HG03025 (cell line): ENCODE data around the gene AASDH.

Experiments
- ATAC-seq: cut with Tn5 transposase; IDR thresholded peaks from one replicate; pipeline ENCODE4 v1.9.1; 2021; ENCODE audit warnings: mild to moderate bottlenecking, moderate library complexity; ENCODE audit not compliant: unreplicated experiment, low FRiP score

AASDH gene

DNA sequence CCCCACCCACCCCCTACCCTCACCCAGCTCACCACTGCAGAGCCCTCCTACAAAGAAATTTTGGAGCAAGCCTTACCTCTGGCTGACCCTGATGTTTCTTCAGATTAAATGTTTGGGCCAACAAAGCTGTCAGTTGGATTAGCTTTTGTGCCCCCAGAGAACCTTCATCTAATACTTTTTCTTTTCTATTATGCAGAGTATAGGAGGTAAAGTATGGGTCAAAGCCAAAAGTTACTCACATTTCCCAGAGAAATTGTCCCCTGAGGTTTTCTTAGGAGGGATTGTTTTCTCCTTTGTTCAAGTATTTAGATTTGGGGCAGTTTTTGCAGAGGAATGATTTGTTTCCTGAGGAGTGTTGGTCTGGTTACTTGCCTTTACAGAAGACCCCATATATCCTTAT is 69.5 kb downstream of the AASDH start:
- no peak for ATAC-seq

DNA sequence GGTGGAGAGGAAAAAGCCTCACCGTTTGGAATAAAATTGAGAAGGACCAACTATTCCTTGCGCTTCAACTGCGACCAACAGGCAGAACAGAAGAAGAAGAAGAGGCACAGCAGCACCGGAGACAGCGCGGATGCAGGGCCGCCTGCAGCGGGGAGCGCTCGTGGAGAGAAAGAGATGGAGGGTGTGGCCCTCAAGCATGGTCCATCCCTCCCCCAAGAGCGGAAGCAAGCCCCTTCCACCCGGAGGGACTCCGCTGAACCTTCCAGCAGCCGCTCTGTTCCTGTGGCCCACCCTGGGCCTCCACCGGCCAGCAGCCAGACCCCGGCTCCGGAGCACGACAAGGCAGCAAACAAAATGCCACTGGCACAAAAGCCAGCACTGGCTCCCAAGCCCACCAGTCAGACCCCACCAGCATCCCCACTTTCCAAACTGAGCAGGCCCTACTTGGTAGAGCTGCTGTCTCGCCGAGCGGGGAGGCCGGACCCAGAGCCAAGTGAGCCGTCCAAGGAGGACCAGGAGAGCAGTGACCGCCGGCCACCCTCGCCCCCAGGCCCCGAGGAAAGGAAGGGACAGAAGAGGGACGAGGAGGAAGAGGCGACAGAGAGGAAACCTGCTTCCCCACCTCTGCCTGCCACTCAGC is 71.2 kb downstream of the AASDH start:
- ATAC-seq, result no peak

DNA sequence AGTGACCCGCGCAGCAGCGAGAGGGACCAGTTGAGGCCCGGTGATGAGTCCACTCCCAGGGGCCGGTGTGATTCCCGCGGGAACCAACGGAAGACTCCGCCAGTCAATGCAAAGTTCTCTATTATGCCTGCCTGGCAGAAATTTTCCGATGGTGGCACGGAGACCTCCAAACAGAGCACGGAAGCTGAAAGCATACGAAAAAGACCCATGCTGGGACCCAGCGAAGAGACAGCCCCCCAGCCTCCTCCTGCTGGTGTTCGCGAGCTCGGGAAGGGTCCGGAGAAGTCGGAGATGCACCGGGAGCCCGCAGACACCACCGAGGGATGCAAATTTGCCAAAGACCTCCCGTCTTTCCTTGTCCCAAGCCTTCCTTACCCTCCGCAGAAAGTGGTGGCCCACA is 71.7 kb downstream of the AASDH start:
- ATAC-seq, result no peak

DNA sequence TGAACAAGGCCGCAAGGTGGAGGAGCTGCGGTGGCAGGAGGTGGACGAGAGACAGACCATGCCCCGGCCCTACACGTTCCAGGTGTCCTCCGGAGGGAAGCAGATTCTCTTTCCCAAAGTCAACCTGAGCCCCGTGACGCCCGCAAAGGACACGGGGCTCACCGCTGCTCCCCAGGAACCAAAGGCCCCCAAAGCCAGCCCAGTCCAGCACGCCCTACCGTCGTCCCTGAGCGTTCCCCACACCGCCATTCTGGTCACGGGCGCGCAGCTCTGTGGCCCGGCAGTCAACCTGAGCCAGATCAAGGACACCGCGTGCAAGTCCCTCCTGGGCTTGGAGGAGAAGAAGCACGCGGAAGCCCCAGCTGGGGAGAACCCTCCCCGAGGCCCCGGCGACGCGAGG is 72.2 kb downstream of the AASDH start:
- no peak for ATAC-seq

DNA sequence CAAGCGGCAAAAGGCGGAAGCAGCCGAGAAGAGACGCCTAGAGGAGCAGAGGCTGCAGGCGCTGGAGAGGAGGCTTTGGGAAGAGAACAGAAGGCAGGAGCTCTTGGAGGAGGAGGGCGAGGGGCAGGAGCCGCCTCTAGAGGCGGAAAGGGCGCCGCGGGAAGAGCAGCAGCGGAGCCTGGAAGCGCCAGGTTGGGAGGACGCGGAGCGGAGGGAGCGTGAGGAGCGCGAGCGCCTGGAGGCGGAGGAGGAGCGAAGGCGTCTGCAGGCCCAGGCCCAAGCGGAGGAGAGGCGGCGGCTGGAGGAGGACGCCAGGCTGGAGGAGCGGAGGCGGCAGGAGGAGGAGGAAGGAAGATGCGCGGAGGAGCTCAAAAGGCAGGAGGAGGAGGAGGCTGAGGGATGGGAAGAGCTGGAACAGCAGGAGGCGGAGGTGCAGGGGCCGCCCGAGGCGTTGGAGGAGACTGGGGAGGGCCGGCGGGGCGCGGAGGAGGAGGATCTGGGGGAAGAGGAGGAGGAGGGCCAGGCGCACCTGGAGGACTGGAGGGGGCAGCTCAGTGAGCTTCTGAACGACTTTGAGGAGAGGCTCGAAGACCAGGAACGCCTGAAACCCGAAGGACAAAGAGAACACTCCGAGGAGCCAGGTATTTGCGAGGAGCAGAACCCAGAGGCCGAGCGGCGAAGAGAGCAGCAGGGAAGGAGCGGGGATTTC is 72.9 kb downstream of the AASDH start:
- ATAC-seq, result no peak

DNA sequence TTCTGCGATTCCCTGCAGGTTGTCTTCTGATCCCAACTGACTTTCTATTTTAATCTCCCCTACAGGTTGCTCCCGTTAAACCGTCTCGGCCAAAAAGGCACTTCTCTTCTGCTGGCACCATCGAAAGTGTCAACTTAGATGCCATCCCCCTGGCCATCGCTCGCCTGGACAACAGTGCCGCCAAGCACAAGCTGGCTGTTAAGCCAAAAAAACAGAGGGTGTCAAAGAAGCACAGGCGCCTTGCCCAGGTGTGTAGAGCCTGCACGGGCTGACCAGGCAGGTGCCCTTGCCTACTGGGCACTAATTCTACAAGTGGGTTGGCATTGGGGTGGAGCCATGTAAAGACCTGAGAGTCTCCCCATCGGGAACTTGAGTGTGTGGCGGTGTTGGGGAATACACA is 74.2 kb downstream of the AASDH start:
- no peak for ATAC-seq

DNA sequence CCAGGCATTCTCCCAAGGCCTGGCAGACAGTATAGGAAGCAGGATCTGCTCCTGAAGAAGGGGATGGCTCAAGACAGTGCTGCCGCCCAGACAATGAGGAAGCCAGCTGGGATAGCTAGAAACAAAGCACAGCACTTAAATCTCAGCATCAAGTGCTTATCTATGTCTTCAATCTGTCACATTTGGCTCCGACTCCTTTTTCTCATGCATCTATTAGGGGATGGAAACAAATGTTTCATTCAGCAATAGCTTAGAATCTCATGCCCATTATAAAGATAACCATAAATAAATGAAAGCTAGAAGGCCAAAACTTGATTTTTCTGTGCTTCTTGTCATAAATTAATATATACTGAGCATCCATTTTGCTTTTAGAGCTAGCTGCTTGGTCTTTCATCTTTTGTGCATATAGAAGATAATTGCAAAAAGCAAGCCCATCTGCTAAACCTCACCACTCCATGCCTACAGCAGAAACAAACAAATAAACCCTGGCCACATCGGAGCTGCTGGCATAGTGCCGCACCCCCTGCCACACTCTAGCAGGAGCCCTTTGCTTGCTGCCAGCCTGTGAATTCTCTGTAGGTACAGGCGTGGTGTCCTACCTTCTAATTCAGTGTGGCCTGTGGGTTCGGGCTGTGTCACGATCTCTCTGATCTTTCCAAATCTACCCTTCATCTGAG is 75.9 kb downstream of the AASDH start:
- ATAC-seq, result no peak

DNA sequence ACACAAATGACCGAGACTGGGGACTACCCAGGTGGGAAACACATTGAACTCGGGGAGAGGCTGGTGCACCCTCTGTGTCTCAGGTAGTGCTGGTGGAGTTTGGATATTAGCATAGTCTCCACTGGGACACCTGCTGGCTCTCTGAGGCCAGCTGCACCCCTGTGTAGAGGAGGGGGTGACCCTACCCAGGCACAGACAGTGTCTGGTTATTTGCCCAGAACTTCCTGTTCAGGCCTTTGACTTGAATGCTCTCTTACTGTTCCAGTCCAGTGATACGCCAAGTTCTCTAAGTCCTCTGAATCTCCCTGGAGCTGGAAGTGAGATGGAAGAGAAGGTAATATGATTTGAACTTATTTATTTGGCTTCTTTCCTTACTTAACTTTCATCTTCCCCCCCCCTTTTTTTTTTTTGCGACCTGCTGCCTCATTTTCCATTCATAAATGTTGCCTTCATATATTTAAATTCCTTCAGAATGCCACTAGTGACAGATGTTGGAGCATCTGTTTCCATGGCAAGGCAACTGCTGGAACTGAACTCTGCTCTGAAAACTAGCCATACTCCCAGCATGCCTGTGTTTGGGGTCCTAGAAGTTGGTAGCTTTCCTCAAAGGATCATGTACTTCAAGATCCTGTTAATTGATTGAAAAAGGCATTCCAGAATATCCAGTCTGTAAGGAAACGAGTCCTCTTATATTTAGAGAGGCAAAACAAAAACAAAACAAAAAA is 76.7 kb downstream of the AASDH start:
- no peak for ATAC-seq

DNA sequence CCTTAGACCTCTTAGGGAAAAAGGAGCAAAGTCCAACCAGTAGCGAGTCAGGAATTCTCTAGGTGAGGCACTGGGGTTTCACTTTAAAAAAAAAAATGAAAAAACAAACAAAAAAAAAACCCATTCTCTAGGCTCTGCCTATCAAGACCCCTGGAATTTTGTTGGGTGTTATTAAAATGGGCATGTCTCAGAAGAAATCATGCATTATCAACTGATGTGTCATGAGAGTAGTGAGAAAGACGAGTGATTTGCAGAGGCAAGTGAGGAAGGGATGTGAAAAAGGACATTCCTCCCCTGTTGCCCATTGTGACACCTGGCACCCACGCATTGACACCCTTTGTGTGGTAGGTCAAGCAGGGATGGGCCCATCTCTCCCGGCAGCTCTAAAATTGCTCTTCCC is 78.9 kb downstream of the AASDH start:
- ATAC-seq, result no peak

DNA sequence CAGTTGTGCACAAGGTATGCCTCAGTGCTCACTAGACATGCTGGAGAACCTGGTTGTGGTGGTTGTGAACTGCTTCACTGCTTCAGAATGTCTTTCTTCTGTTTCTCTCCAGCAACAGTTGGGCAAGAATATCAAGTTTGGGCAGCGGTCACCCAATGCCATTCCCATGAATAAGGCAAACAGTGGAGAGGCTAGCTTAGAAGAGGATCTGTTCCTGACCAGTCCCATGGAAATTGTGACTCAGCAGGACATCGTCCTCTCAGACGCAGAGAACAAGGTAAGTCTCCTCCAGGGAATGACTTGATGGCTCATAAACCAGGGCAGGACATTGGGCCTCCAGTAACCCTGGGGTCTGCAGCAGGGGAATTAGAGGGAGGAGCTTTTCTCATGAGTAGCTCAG is 79.9 kb downstream of the AASDH start:
- no peak for ATAC-seq

DNA sequence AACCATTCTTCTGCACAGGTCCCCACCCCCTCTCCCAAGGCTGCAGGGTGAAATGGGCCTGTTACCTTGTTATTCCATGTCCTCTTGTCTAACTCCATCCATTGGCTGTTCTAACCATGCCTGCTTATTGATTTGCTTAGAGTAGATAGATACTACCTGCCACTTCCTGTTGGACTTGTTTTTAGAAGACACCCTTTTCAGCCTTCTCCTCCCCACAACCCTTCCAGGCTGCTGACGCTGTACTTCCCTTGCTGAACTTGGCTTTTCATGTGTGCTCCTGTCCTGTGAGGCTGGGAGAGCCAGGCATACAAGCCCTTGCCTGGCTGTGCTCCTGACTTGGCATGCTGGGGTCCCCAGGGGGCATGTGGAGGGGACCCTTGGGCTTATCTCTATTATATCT is 81.9 kb downstream of the AASDH start:
- ATAC-seq, result no peak

DNA sequence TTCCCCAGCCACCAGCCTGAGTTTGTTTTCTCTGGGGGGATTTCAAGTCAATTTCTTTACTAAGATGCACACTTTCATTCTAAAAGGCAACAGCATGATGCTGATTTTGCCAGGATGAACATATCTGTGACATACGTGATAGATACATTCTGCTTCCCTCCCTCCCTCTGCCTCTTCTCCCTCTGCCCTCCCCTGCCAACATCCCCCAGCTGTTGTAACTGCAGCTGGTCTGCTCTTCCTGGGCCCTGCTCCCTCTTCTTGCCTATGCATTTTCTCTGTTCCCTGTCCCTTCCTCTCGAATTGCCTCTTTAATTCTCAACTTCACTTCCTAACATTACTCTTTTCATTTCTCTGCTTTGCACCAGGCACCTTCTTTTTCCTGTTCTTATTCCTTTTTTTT is 83.4 kb downstream of the AASDH start:
- ATAC-seq, result no peak

DNA sequence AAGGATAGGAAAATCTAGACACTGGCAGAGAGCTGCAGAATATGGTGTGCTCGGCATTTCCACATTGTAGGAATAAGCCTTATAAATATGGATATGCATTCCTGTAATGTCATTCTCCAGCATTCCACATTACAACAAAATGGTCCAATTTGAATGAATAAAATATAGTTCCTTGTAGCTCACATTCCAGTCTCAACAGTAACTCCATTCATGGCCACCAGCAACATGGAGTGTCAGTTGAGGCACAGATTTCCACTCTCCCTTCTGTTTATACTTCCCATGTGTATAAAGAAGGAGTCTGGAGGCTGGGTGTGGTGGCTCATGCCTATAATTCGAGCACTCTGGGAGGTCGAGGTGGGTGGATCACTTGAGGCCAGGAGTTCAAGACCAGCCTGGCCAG is 84.5 kb downstream of the AASDH start:
- ATAC-seq, result no peak

DNA sequence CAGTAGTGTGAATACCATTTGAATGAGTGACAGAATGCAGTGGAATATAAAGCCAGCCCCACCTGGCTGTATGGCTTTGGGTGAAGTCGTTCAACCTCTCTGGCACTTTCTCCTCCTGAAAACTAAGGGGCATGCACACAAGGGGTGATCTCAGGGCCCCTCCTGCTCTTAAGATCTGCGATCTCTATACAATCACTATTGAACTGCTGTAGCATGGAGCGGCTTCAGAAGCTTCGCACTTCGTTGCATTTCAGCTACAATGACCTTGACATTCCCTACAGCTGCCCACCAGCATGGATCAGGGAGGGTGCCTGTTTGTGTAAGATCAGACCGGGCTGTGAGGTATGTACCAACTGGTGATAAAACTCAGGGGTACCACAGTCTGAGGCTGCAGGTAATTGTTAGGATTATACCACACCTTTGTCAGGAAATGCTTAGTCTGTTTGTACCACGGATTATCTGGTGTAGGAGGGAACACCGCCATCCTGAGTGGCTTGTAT is 85.2 kb downstream of the AASDH start:
- no peak for ATAC-seq

DNA sequence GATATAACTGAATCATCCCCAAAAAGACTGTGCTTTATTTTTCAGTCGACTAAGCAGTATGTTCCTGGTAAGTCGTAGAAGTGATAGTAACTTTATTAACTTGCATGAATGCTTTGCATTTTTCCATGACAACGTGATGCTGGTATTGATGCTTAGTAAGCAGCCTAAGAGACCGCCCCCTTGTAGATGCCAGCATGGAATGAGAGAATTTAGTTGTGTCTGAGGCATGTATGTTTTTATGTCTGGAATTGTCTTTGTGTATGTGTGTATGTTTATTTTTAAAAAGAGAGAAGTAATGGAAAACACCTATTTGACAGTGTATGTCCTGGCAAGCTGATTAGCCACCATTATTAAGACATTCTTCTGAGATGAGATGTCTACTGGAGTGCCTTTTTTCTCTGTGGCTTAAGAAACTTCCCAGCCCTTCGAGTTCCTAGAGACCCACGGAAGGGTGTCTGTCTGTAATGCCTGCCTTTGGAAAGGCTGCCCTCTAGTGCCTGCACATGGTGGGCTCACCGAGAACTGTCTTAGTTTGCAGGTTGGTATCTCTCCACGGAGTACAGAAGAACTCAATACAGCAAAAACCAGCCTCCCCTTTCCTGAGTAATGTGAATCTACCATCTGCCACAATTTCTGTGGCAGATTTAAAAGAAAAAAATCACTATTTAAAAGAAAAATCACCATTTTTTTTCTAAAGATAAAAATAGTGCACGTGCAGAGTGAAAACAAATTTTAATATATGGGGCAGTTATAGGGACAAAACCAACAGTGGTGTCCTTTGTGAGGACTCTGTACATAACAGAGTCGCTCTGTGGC is 85.9 kb downstream of the AASDH start:
- peak; percentile 87 for ATAC-seq

DNA sequence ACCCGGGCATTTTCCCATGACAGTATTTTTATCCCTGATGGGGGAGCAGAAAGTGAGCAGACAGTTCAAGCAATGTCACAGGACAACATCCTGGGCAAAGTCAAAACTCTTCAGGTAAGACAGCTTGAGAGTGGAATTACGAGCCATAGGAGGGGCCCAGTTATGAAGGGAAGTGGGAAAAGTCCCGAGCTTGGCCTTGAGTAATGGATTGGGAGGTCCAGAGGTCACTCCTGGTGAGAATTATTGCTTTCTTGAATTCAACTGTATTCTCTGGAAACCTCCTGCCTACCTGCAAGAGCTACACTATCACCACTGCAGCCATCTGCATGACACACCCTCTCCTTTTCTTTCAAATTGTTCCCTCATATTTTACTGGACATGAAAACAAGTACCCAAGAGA is 89.1 kb downstream of the AASDH start:
- no peak for ATAC-seq

DNA sequence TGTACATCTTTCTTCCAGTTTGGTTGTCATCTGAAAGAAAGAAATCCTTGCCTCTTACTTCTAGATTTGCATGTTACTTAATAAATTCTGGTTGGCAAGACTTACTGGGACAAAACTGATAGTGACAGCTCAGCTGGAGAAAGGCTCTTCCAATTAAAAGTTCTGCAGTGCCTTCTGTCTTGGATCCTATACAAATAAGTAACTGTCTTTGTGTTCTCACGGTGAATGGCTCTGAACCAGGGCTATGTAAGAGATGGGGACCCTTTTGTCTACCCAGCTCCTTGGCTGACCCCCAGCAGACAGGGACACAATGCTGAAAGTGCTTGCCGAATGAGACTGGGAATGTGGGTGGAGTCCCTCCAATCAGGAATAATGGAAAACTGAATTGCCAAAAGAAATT is 89.5 kb downstream of the AASDH start:
- no peak for ATAC-seq

DNA sequence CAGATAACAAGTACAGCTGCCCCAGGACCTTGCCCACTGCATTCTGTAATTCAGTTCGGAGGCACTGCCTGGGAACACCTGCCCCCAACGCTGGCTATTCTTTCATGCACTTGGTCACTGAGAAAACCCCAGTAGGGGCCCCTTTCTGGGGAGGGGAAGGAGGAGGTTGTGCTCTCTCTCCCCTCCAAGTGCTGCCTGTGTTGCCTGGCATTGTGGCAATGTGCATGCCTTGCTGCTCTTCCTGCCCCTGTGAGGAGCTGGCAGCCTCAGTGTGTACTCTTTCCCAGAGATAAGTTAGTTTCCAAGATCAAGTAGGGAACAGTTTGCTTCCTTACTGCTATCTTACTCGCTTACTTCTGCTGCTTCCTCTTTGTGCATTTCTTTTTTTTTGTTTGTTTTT is 90.8 kb downstream of the AASDH start:
- no peak for ATAC-seq

DNA sequence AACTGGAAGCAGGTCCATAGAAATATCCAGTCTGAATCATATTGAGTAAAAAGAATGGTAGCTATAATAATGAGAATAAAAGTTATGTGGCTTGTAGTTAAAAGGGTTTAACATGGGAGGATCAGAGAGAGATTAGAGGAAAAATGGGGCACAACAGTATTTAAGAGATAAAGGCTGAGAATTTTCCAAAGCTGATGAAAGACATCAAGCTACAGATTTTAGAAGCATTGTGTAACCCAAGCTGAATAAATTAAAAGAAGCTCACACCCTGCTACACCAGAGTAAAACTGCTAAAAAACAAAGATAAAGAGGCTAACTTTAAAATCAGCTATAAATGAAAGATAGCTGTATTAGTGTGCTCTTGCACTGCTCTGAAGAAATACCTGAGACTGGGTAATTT is 94.2 kb downstream of the AASDH start:
- ATAC-seq, result no peak

DNA sequence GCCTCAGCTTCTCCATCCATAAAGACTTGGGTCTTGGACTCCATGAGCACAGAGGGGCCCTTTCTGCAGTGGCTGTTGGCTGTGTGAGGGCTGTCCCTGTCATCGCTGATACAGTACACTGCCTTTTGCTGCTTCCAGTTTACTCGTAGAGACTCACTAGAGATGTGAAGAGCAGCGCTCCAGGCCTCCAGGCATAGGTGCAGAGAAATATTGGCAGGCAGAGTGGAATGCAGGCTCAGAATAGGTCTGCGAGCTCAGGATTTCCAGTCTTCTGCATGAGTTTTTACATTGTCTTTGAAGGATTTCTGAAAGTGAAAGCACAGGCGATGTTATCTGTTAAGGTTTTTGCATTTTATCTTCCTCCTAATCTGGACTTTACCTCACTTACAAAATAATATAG is 97.4 kb downstream of the AASDH start:
- no peak for ATAC-seq
